ENCODE data around the gene RTP5.

DNA sequence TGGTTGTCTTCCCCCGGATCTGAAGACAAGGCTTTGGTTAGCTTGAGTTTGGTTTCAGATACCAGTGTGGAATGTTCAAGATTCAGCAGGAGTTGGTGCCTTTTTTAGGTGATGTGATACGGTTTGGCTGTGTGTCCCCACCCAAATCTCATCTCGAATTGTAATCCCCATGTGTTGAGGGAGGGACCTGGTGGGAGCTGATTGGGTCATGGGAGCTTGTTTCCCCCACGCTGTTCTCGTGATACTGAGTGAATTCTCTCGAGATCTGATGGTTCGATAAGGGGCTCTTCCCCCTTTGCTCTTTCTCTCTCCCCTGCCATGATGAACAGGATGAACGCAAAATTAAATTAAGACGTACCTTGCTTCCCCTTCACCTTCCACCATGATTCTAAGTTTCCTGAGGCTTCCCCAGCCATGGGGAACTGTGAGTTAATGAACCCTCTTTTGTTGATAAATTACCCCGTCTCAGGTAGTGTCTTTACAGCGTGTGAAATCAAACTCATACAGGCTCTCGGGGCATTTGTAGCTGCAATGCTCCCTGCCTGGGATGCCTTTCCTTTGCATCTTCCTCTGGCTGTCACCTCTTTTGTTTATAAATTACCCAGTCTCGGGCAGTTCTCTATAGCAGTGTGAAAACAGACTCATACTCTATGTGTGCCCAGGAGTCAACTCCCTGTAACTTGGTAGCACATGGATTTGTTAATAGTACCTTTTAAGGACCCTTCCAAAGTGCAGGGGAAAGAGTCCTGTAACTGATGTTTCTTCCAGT, 32.1 kb upstream of the RTP5 start:
- TF ChIP-seq EZH2phosphoT487 (IDR thresholded peaks at IDR 0.05; ENCODE audit: insufficient read depth, low read depth), result no peak
- no peak for TF ChIP-seq EZH2 (IDR thresholded peaks at IDR 0.05; ENCODE audit: insufficient read depth, poor library complexity, severe bottlenecking)

Data from GM23248 (cell line).